H1 (cell line): ENCODE data around the gene CXCL11.

Experiments
- CBX5 ChIP-seq: fragments of 300-800, 300-1000 bp; sonication (generic); IDR thresholded peaks from 2 replicates; pipeline ENCODE4 v1.7.1; 2016; ENCODE audit warnings: antibody characterized with exemption, low read length, low read depth
- EP300 ChIP-seq, 2 experiments: IDR thresholded peaks; 1 replicate in 1 of 2; 2 replicates in 1 of 2; pipeline ENCODE4 v1.6.1; 2011 to 2012; ENCODE audit warnings: low read depth in 2 of 2, low read length in 2 of 2, mild to moderate bottlenecking in 2 of 2, borderline replicate concordance in 1 of 2, inconsistent platforms in 1 of 2, moderate library complexity in 1 of 2
- EZH2 ChIP-seq: fragments of 200-600 bp; sonication (generic); IDR thresholded peaks from 2 replicates; pipeline ENCODE4 v1.7.1; 2012; ENCODE audit warnings: low read depth, mild to moderate bottlenecking, moderate library complexity, low read length, inconsistent platforms; ENCODE audit not compliant: severe bottlenecking
- HDAC2 ChIP-seq, 2 experiments: fragments of 300-600 bp in 1 of 2; sonication (generic) in 1 of 2; IDR thresholded peaks; 2 replicates each; pipeline ENCODE4 v1.6.1; 2011 to 2012; ENCODE audit warnings: low read depth in 2 of 2, low read length in 2 of 2, mild to moderate bottlenecking in 2 of 2, moderate library complexity in 2 of 2, borderline replicate concordance in 1 of 2, inconsistent platforms in 1 of 2
- MAFK ChIP-seq: IDR thresholded peaks from 2 replicates; pipeline ENCODE4 v1.6.1; 2012; ENCODE audit warnings: low read depth, mild to moderate bottlenecking, improper control_type of control experiment, low read length
- POLR2A ChIP-seq, 2 experiments: IDR thresholded peaks; 1 replicate in 1 of 2; 2 replicates in 1 of 2; pipeline ENCODE4 v1.6.1; 2011; ENCODE audit warnings: low read depth in 2 of 2, low read length in 2 of 2, mild to moderate bottlenecking in 2 of 2; ENCODE audit errors: control extremely low read depth in 1 of 2
- POLR2AphosphoS5 ChIP-seq: IDR thresholded peaks from 2 replicates; pipeline ENCODE4 v1.6.1; 2011; ENCODE audit warnings: low read depth, low read length
- SIRT6 ChIP-seq: IDR thresholded peaks from one replicate; pipeline ENCODE4 v1.7.1; 2012; ENCODE audit warnings: low read length, inconsistent platforms
- SP2 ChIP-seq: IDR thresholded peaks from 2 replicates; pipeline ENCODE4 v1.6.1; 2012; ENCODE audit warnings: mild to moderate bottlenecking, low read length, inconsistent platforms
- SRF ChIP-seq: IDR thresholded peaks from 2 replicates; pipeline ENCODE4 v1.6.1; 2011; ENCODE audit warnings: mild to moderate bottlenecking, low read depth, low read length, moderate library complexity
- TCF12 ChIP-seq: IDR thresholded peaks from 2 replicates; pipeline ENCODE4 v1.6.1; 2011; ENCODE audit warnings: low read depth, mild to moderate bottlenecking, low read length
- TF ChIP-seq, protein P1 (sequence below), 3 experiments: IDR thresholded peaks; 1 replicate in 2 of 3; 2 replicates in 1 of 3; pipeline versions ENCODE4 v1.5.1 to v1.6.1; 2011; ENCODE audit warnings: low read length in 3 of 3, mild to moderate bottlenecking in 3 of 3, inconsistent platforms in 2 of 3, low read depth in 1 of 3, moderate library complexity in 1 of 3; ENCODE audit not compliant: insufficient read depth in 1 of 3; ENCODE audit errors: control extremely low read depth in 1 of 3
- TF ChIP-seq, protein P2 (sequence below): IDR thresholded peaks from 2 replicates; pipeline ENCODE4 v1.6.1; 2012; ENCODE audit warnings: low read length, inconsistent platforms
- TF ChIP-seq, protein P3 (sequence below): IDR thresholded peaks from 2 replicates; pipeline ENCODE4 v1.6.1; 2011; ENCODE audit warnings: low read length, improper control_type of control experiment

DNA sequence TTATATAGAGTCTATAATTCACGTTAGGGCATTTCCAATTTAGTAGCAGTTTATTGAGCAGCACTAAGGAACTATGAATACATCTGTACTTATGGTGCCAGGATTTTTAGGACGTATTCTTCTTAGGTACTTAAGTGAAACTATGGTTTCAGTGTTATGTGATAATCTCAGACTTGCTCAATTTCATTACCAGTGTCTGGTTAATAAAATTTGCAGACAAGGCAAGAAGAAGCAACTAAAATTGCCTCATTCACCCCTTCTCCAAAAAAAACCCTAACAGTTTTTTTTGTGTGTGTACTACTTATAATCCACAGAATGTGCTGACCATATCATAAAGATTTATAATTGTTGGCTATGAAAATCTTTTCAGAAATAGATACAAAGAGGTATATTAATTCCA, 6.6 kb downstream of the CXCL11 start:
- TF ChIP-seq EP300 (IDR thresholded peaks at IDR 0.05; ENCODE audit: borderline replicate concordance in 1 of 2, low read depth in 2 of 2, low read length in 2 of 2) (no peak), SRF (no peak), TCF12 (no peak), POLR2A (IDR thresholded peaks at IDR 0.05; ENCODE audit: control extremely low read depth in 1 of 2, low read depth in 2 of 2, low read length in 2 of 2) (no peak), CBX5 (no peak), EZH2 (no peak), POLR2AphosphoS5 (no peak), SIRT6 (no peak), MAFK (no peak), HDAC2 (IDR thresholded peaks at IDR 0.05; ENCODE audit: borderline replicate concordance in 1 of 2, low read depth in 2 of 2, low read length in 2 of 2) (no peak), SP2 (no peak)
- TF ChIP-seq, protein P1, sequence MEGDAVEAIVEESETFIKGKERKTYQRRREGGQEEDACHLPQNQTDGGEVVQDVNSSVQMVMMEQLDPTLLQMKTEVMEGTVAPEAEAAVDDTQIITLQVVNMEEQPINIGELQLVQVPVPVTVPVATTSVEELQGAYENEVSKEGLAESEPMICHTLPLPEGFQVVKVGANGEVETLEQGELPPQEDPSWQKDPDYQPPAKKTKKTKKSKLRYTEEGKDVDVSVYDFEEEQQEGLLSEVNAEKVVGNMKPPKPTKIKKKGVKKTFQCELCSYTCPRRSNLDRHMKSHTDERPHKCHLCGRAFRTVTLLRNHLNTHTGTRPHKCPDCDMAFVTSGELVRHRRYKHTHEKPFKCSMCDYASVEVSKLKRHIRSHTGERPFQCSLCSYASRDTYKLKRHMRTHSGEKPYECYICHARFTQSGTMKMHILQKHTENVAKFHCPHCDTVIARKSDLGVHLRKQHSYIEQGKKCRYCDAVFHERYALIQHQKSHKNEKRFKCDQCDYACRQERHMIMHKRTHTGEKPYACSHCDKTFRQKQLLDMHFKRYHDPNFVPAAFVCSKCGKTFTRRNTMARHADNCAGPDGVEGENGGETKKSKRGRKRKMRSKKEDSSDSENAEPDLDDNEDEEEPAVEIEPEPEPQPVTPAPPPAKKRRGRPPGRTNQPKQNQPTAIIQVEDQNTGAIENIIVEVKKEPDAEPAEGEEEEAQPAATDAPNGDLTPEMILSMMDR (IDR thresholded peaks at IDR 0.05; ENCODE audit: control extremely low read depth in 1 of 3, insufficient read depth in 1 of 3, low read depth in 1 of 3, low read length in 3 of 3), result no peak
- TF ChIP-seq, protein P2, sequence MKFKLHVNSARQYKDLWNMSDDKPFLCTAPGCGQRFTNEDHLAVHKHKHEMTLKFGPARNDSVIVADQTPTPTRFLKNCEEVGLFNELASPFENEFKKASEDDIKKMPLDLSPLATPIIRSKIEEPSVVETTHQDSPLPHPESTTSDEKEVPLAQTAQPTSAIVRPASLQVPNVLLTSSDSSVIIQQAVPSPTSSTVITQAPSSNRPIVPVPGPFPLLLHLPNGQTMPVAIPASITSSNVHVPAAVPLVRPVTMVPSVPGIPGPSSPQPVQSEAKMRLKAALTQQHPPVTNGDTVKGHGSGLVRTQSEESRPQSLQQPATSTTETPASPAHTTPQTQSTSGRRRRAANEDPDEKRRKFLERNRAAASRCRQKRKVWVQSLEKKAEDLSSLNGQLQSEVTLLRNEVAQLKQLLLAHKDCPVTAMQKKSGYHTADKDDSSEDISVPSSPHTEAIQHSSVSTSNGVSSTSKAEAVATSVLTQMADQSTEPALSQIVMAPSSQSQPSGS, result no peak
- TF ChIP-seq, protein P3, sequence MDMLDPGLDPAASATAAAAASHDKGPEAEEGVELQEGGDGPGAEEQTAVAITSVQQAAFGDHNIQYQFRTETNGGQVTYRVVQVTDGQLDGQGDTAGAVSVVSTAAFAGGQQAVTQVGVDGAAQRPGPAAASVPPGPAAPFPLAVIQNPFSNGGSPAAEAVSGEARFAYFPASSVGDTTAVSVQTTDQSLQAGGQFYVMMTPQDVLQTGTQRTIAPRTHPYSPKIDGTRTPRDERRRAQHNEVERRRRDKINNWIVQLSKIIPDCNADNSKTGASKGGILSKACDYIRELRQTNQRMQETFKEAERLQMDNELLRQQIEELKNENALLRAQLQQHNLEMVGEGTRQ, result no peak
